SU-DHL-6 (cell line): ENCODE measurements around the gene STAT5A.

Experiments
- CTCF ChIP-seq: fragments of 200-600 bp; sonication (generic); IDR thresholded peaks from one replicate; pipeline ENCODE4 v1.5.1; 2017; ENCODE audit warnings: antibody characterized with exemption, mild to moderate bottlenecking, low read length, moderate library complexity; ENCODE audit not compliant: insufficient read depth, poor library complexity, severe bottlenecking
- EZH2phosphoT487 ChIP-seq: fragments of 200-600 bp; sonication (generic), shearing (Covaris generic); conservative IDR thresholded peaks from 2 replicates; pipeline ENCODE4 v1.6.1; 2018; ENCODE audit warnings: mild to moderate bottlenecking, antibody characterized with exemption, low read length, moderate library complexity, mixed read lengths

- TF ChIP-seq CTCF (no peak), EZH2phosphoT487 (no peak)
Measured at GRCh38 chr17:42296012-42296411, 7.7 kb downstream of the STAT5A start.
